K562 (cell line): ENCODE results near the gene MICU1. TPM values are rescaled to one million over a fixed set of nuclear protein-coding genes. Genes with fewer than 3 reads are reported as not detected.
A peak's percentile ranks its signal among the peaks of the same experiment; 100 is the strongest.

Experiments used
- ATAC-seq: fragments of 200-7000 bp; cut with Tn5 transposase; 3 replicates; pipeline ENCODE4 v1.9.1; 2020; ENCODE audit warnings: moderate library complexity
- BruUV-seq: library from RNA; stranded (reverse); fragments of 400-500 nt; replicated peaks from 2 replicates; lab custom pipeline; 2021; lab: Mats Ljungman, UMichigan
- CTCF ChIA-PET: fragments of 300-600 bp; formaldehyde crosslinking; extraction: SDS; loops from one replicate; lab custom pipeline; 2021; ENCODE audit warnings: low intra/inter-chr PET ratio; lab: Yijun Ruan, JAX
- POLR2A ChIA-PET: fragments of 300-600, 350-650 bp; sonication (Branson Sonifier 250); formaldehyde crosslinking; extraction: SDS; loops from one replicate; lab custom pipeline; 2021; ENCODE audit warnings: antibody characterized with exemption, inconsistent platforms; lab: Yijun Ruan, JAX
- DNase-seq, 4 experiments: peaks; one replicate each; pipeline versions ENCODE4 v3.0.0 to v3.0.0-alpha.2; 2011 to 2018; ENCODE audit warnings: low spot score in 3 of 4, mixed read lengths in 3 of 4; ENCODE audit errors: extremely low read depth in 1 of 4
- FAIRE-seq: peaks from 2 replicates; lab custom pipeline; 2011; peaks lifted over from hg19 to GRCh38; lab: Jason Lieb, UNC
- H2AFZ ChIP-seq: 2 replicates; pipeline ENCODE4 v1.6.0; 2011; ENCODE audit warnings: low read depth, low read length, control low read depth, inconsistent platforms
- H3K27ac ChIP-seq: fragments of 200-600 bp; 3 replicates; pipeline ENCODE4 v1.8.0; 2011; ENCODE audit warnings: low read depth, mild to moderate bottlenecking, control low read depth, inconsistent platforms, low read length, moderate library complexity, mixed read lengths; ENCODE audit errors: extremely low read depth
- H3K27me3 ChIP-seq, 2 experiments: fragments of 300-600 bp in 1 of 2; 2 replicates in 1 of 2; 3 replicates in 1 of 2; pipeline versions ENCODE4 v1.6.0 to v1.8.0; 2011; ENCODE audit warnings: inconsistent platforms in 2 of 2, low read length in 2 of 2, mild to moderate bottlenecking in 1 of 2, mixed read lengths in 1 of 2, moderate library complexity in 1 of 2; ENCODE audit not compliant: control insufficient read depth in 2 of 2, insufficient read depth in 2 of 2
- H3K36me3 ChIP-seq: fragments of 300-600 bp; 3 replicates; pipeline ENCODE4 v1.8.0; 2011; ENCODE audit warnings: mild to moderate bottlenecking, low read length, inconsistent platforms; ENCODE audit not compliant: control insufficient read depth, insufficient read depth
- H3K4me1 ChIP-seq, 2 experiments: fragments of 200-600 bp in 1 of 2; replicated peaks in 1 of 2; 2 replicates in 1 of 2; 3 replicates in 1 of 2; pipeline versions ENCODE4 v1.5.1 to v1.8.0; 2011; ENCODE audit warnings: inconsistent platforms in 2 of 2, low read length in 2 of 2, mild to moderate bottlenecking in 1 of 2, mixed read lengths in 1 of 2, moderate library complexity in 1 of 2; ENCODE audit not compliant: control insufficient read depth in 2 of 2, insufficient read depth in 2 of 2
- H3K4me2 ChIP-seq: 2 replicates; pipeline ENCODE4 v1.6.1; 2011; ENCODE audit warnings: low read length, control low read depth, inconsistent platforms, mixed read lengths; ENCODE audit not compliant: insufficient read depth
- H3K4me3 ChIP-seq: fragments of 200-600 bp; sonication (generic), shearing (Covaris generic); 2 replicates; pipeline ENCODE4 v1.5.1; 2016; ENCODE audit warnings: control low read depth, inconsistent platforms
- H3K79me2 ChIP-seq: fragments of 200-600 bp; 3 replicates; pipeline ENCODE4 v1.8.0; 2011; ENCODE audit warnings: low read length, inconsistent platforms; ENCODE audit not compliant: control insufficient read depth, insufficient read depth
- H3K9ac ChIP-seq, 2 experiments: 2 replicates each; pipeline versions ENCODE4 v1.6.0 to v1.6.1; 2011; ENCODE audit warnings: low read depth in 2 of 2, low read length in 2 of 2, control low read depth in 1 of 2, inconsistent platforms in 1 of 2, mild to moderate bottlenecking in 1 of 2, mixed read lengths in 1 of 2; ENCODE audit not compliant: insufficient read depth in 1 of 2
- H3K9me1 ChIP-seq: one replicate; pipeline ENCODE4 v1.6.0; 2011; ENCODE audit warnings: inconsistent platforms, mild to moderate bottlenecking, low read length, moderate library complexity; ENCODE audit not compliant: control insufficient read depth, insufficient read depth
- H3K9me3 ChIP-seq: replicated peaks from 2 replicates; pipeline ENCODE4 v1.5.1; 2011; ENCODE audit warnings: low read depth, low read length, inconsistent platforms; ENCODE audit not compliant: control insufficient read depth, insufficient read depth
- H4K20me1 ChIP-seq: replicated peaks from 2 replicates; pipeline ENCODE4 v1.6.1; 2011; ENCODE audit warnings: low read length, inconsistent platforms, mixed read lengths; ENCODE audit not compliant: control insufficient read depth, insufficient read depth
- ATF3 ChIP-seq, 2 experiments: fragments of 450-650 bp in 1 of 2; sonication (generic) in 1 of 2; formaldehyde crosslinking in 1 of 2; IDR thresholded peaks in 1 of 2; conservative IDR thresholded peaks in 1 of 2; 2 replicates each; pipeline versions ENCODE4 v1.6.1 to v1.8.1; 2016 to 2023; ENCODE audit warnings: mild to moderate bottlenecking in 2 of 2, moderate library complexity in 2 of 2, inconsistent platforms in 1 of 2, missing genetic modification reagents in 1 of 2
- ATF4 ChIP-seq: fragments of 450-650 bp; formaldehyde crosslinking; IDR thresholded peaks from 2 replicates; pipeline ENCODE4 v1.4.0; 2022; ENCODE audit warnings: mild to moderate bottlenecking, moderate library complexity
- CEBPB ChIP-seq: fragments of 450-650 bp; IDR thresholded peaks from 2 replicates; pipeline ENCODE4 v1.6.1; 2016; ENCODE audit warnings: missing genetic modification characterization, missing compliant biosample characterization
- CREB3L1 ChIP-seq: fragments of 450-650 bp; IDR thresholded peaks from 2 replicates; pipeline ENCODE4 v1.6.1; 2014; ENCODE audit warnings: low read depth, mild to moderate bottlenecking, moderate library complexity, borderline replicate concordance
- ELK1 ChIP-seq: sonication (generic); formaldehyde crosslinking; IDR thresholded peaks from 2 replicates; pipeline ENCODE4 v1.8.1; 2022; ENCODE audit warnings: missing genetic modification reagents
- HDAC6 ChIP-seq: IDR thresholded peaks from 2 replicates; pipeline ENCODE4 v1.6.1; 2012; ENCODE audit warnings: low read depth, mild to moderate bottlenecking, control low read depth, inconsistent platforms, low read length, moderate library complexity
- KLF13 ChIP-seq: fragments of 450-650 bp; IDR thresholded peaks from 2 replicates; pipeline ENCODE4 v1.6.1; 2016; ENCODE audit warnings: missing genetic modification characterization, low read depth, mild to moderate bottlenecking, missing compliant biosample characterization, moderate library complexity, borderline replicate concordance
- NCOA4 ChIP-seq: fragments of 450-650 bp; IDR thresholded peaks from 2 replicates; pipeline ENCODE4 v1.6.1; 2018; ENCODE audit warnings: mild to moderate bottlenecking; ENCODE audit not compliant: partially characterized antibody
- TAF15 ChIP-seq: fragments of 200-400 bp; formaldehyde crosslinking; IDR thresholded peaks from 2 replicates; pipeline ENCODE4 v1.6.1; 2017; ENCODE audit warnings: mild to moderate bottlenecking, low read depth, low read length, moderate library complexity
- ZNF134 ChIP-seq: fragments of 250-450 bp; sonication (Bioruptor Pico); conservative IDR thresholded peaks from 2 replicates; pipeline ENCODE4 v1.4.0; 2020
- ZNF354B ChIP-seq: fragments of 250-450 bp; sonication (Bioruptor Pico); IDR thresholded peaks from 2 replicates; pipeline ENCODE4 v1.4.0; 2020
- WGBS: fragments of 100-300 bp; shearing (Covaris generic); methylation state at CpG from one replicate; pipeline ENCODE4 v1.1.6; 2016; ENCODE audit warnings: low coverage, mixed read lengths; ENCODE audit not compliant: insufficient coverage; ENCODE audit errors: missing lambda C conversion rate; 5-methylcytosine and 5-hydroxymethylcytosine counted together
- in situ Hi-C: fragments of 300-500 bp; cut with MboI; formaldehyde crosslinking; loops from 4 replicates; pipeline ENCODE4 v1.15.0; 2018; ENCODE audit warnings: inconsistent platforms, mixed read lengths
- intact Hi-C: fragments of 100-400 bp; cut with micrococcal nuclease; formaldehyde crosslinking; loops from 2 replicates; pipeline ENCODE4 v1.14.2; 2022
- polyA plus RNA-seq, 8 experiments: library from polyadenylated mRNA; depleted of rRNA in 4 of 8; stranded (reverse) in 5 of 8; unstranded in 3 of 8; fragments of >200 nt; fragmentation: Nextera tagmentation in 2 of 8; fragmentation: Illumina TruSeq in 1 of 8; extraction: Ambion mirVana in 2 of 8; extraction: Trizol in 1 of 8; gene quantifications; 2 replicates each; pipeline versions ENCODE4 v1.2.1 to v1.2.3, GENCODE V29; 2011 to 2014; ENCODE audit warnings: inconsistent platforms in 1 of 8, missing spikeins in 1 of 8
- total RNA-seq, 7 experiments: library from RNA; depleted of rRNA in 6 of 7; stranded (reverse); fragments of >200 nt in 6 of 7; fragmentation: Illumina TruSeq in 2 of 7; extraction: Trizol in 2 of 7; gene quantifications; 2 replicates each; pipeline versions ENCODE4 v1.2.1 to v1.2.3, GENCODE V29; 2011 to 2021; ENCODE audit warnings: low replicate concordance in 1 of 7

The MICU1 gene
- total and polyA plus RNA-seq, 9 of the 15 experiments (the other 6 are each of a cell fraction or from before 2014, with no cell fraction given), result 29.3 to 76.8 (median 48.4) TPM

- Histone ChIP-seq H3K4me2 (no peak overlapping the region), H3K4me3 (no peak overlapping the region), H3K27ac (no peak overlapping the region), H3K79me2 (peaks cover 33% of the 10 kb centered on the region), H3K9ac (no peak overlapping the region), H4K20me1 (no peaks in the 10 kb centered on the region; the same call in 1 of the 2 replicates), H3K36me3 (peaks cover 25% of the 10 kb centered on the region), H3K9me3 (no peaks in the 10 kb centered on the region), H3K4me1 (peaks cover 12 to 15% of the 10 kb centered on the region in 2 experiments), H3K9me1 (no peaks in the 10 kb centered on the region), H2AFZ (no peak overlapping the region), H3K27me3 (no peaks in the 10 kb centered on the region)
- DNase-seq, result no peak
- WGBS, result 84% methylated on average over 6 of the region's 6 CpGs
- BruUV-seq, result no TSS peak
- ChIA-PET CTCF (no interaction called here), POLR2A (interaction anchor here (0.6 kb wide), 1 partner anchor 9 kb away, joined by 5 read pairs; no protein-coding TSS in a partner anchor)
- ATAC-seq, result no peak
- in situ Hi-C loops, result no loop called here
- no peak for TF ChIP-seq ZNF354B (CRISPR knock-in tag)
- TF ChIP-seq HDAC6, result no peak
- no peak for TF ChIP-seq NCOA4
- TF ChIP-seq TAF15, result no peak
- no peak for TF ChIP-seq CREB3L1
- peak; percentile 51 for TF ChIP-seq CEBPB (tag)
- TF ChIP-seq ELK1 (CRISPR knock-in tag), result no peak
- no peak for TF ChIP-seq KLF13 (tag)
- TF ChIP-seq ZNF134 (CRISPR knock-in tag), result no peak
- TF ChIP-seq ATF3 (IDR thresholded peaks at IDR 0.05), result peak; percentile 42; the same call in 1 of the 2 replicates
- TF ChIP-seq ATF3 (CRISPR knock-in tag; conservative IDR thresholded peaks at IDR 0.05), result no peak
- no peak for TF ChIP-seq ATF4 (CRISPR knock-in tag)
- intact Hi-C loops, result no loop called here
- no peak for FAIRE-seq
Observed at GRCh38 chr10:72356115-72356514, 269.8 kb downstream of the MICU1 start.
